GM12864 (cell line): Measurements from ENCODE around the gene ZNF416.

Source experiments
- DNase-seq: peaks from one replicate; pipeline ENCODE4 v3.0.0-alpha.2; 2011; ENCODE audit warnings: low read depth
- H3K4me3 ChIP-seq: 2 replicates; pipeline ENCODE4 v1.5.1; 2011; ENCODE audit warnings: mild to moderate bottlenecking, low read depth, low read length, control low read depth
- TF ChIP-seq, protein P1 (sequence below): IDR thresholded peaks from 2 replicates; pipeline ENCODE4 v1.5.1; 2011; ENCODE audit warnings: low read depth, mild to moderate bottlenecking, moderate library complexity, low read length, control low read depth, inconsistent platforms; ENCODE audit errors: missing control alignments

The ZNF416 gene

DNA sequence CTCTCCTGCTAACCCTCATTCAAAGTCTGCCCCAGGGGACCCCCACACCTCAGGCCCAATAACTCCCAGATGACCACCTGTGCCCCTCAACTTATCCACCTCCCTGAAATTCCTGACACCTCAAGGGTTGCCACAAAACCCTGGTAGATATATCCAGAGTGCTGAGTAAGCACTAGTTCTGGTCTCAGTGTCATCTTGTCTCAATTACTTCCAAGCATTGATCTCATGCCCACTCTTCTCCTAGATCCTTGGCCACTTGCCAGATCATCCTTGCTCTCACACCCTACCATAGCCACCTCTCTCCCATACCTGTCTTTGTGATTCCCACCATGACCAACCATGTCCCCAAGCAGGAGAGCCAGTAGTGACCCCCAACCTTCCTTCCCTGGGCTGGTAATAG lies 2.0 kb downstream of the ZNF416 start:
- TF ChIP-seq, protein P1, sequence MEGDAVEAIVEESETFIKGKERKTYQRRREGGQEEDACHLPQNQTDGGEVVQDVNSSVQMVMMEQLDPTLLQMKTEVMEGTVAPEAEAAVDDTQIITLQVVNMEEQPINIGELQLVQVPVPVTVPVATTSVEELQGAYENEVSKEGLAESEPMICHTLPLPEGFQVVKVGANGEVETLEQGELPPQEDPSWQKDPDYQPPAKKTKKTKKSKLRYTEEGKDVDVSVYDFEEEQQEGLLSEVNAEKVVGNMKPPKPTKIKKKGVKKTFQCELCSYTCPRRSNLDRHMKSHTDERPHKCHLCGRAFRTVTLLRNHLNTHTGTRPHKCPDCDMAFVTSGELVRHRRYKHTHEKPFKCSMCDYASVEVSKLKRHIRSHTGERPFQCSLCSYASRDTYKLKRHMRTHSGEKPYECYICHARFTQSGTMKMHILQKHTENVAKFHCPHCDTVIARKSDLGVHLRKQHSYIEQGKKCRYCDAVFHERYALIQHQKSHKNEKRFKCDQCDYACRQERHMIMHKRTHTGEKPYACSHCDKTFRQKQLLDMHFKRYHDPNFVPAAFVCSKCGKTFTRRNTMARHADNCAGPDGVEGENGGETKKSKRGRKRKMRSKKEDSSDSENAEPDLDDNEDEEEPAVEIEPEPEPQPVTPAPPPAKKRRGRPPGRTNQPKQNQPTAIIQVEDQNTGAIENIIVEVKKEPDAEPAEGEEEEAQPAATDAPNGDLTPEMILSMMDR, result no peak
- no peak for DNase-seq
- no peak overlapping the region for H3K4me3 ChIP-seq

DNA sequence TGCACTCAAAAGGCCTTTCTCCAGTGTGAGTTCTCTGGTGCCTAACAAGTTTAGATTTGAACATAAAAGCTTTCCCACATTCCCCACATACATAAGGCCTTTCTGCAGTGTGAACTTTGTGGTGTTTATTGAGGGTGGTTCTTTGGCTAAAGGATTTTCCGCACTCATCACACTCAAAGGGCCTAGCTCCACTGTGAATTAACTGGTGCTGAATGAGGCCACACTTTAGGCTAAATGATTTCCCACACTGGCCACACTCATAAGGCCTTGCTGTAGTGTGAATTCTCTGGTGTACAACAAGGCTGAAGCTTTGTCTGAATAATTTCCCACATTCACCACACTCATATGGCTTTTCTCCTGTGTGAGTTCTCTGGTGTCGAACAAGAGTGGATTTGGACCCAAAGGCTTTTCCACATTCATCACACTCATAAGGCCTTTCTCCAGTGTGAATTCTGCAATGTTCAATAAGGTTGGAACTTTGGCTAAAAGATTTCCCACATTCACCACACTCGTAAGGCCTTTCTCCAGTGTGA lies 6.2 kb downstream of the ZNF416 start:
- TF ChIP-seq, protein P1, result no peak
- no peak for DNase-seq
- H3K4me3 ChIP-seq, result no peak overlapping the region

DNA sequence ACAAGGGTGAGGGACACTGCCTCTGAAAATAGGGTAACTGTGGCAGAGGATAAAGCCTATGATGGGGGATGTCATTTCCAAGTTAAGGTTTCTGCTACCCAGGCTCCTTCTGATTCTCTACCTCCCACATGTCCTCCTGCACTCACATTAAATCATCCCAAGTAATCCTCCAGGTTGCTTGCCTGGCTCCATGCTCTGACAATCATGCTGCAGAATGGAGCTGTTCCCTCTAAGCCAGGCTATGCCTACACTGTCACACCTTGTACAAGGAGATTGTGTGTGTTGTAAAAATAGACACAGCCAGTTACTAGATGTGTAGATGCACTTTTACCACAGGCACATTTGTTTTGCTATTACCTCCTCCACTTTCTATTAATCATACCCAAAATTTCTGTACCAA lies 8.0 kb downstream of the ZNF416 start:
- no peak overlapping the region for H3K4me3 ChIP-seq
- TF ChIP-seq, protein P1, result no peak
- DNase-seq, result no peak

DNA sequence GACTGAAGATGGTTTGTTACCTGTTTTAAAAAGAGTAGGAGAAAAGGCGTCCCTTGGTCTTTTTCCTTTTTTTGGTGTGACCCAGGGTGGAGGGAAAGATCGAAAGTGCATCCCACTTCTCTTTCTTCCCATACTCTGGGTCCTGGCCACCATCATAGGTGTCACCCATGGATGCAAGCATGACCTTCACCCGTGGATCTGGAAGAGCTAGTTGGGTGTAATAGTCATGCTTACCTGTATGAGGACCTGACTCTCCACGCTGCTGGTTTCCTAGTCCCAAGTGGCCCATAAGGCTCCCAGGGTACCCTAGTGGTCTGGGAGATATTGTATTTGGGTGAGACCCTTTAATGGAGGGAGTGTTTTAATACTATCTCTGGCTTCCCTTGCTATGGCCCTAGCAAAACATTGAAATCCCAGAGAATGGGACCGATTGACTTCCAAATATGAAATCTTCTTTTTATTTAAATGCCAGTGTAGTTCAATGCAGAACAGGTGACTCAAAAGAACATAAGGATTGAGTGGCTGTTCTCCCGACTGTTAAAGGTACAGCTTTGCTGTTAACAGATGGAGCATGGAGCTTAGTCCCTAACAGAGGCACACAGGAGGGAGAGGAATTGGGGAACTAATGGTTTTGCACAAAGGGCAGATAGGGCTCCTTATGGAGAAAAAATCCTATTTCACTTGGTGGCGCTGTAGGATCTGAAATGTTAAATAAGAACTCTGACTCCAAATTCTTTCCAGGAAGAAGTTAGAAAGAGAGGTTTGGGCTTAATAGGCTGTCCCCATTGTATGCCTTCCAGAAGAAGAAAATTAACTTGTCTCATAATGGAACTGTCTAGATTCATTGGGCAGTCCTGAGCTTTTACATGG lies 12.1 kb downstream of the ZNF416 start:
- TF ChIP-seq, protein P1, result no peak
- DNase-seq, result no peak
- H3K4me3 ChIP-seq, result no peak overlapping the region

DNA sequence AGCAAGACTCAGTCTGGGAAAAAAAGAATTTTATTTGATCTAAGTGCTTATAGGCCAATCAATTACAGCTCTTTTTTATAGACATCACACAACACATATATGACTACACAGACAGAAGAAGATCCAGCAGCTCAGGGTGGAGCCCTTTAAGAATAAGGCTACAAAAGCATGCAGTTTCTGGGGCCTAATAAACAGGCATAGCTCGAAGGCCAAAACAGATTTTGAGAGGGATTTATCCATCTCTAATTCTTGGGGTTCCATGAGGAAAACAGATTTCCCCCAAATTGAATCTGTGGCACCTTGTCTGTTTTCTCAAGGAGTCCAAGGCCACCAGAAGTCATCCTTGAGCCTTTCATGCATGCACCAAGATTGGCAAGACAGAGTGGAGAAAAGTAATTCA lies 15.2 kb downstream of the ZNF416 start:
- no peak for DNase-seq
- H3K4me3 ChIP-seq, result no peak overlapping the region
- TF ChIP-seq, protein P1, result no peak

DNA sequence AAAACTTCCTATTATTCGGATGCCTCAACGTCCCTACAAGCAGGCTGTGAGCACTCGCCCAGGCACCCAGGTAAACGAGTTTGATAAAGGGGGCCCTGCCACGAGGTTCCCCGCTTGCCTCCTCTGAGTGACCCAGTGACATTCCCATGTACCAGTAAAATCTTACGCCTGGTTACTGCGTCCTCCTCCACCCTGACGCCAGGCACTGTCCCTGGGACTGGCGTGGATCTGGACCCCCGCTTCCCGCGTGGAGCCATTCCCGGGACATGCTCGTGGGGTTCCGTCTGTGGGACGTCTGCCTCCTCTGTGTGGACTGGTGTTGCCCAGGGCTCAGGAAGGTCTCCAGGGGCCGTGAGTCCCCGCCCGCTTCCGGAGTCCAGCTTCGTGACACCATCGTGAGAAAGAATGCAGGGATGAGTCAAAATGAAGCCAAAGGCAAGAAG lies 18.6 kb downstream of the ZNF416 start:
- TF ChIP-seq, protein P1, result no peak
- peak overlapping the region; percentile 91 for H3K4me3 ChIP-seq
- no peak for DNase-seq
